MM.1S (cell line): ENCODE measurements around the gene DBNDD2.

ENCODE experiments used
- EZH2 ChIP-seq: fragments of 300-600 bp; sonication (generic); optimal IDR thresholded peaks from 2 replicates; pipeline ENCODE3; 2017; ENCODE audit warnings: low read depth, mild to moderate bottlenecking, antibody characterized with exemption, low read length, mixed read lengths
- TF ChIP-seq, protein P1 (sequence below): fragments of 300-600 bp; sonication (generic); IDR thresholded peaks from 2 replicates; pipeline ENCODE4 v1.5.1; 2016; ENCODE audit warnings: antibody characterized with exemption, low read length, mixed read lengths

DNA sequence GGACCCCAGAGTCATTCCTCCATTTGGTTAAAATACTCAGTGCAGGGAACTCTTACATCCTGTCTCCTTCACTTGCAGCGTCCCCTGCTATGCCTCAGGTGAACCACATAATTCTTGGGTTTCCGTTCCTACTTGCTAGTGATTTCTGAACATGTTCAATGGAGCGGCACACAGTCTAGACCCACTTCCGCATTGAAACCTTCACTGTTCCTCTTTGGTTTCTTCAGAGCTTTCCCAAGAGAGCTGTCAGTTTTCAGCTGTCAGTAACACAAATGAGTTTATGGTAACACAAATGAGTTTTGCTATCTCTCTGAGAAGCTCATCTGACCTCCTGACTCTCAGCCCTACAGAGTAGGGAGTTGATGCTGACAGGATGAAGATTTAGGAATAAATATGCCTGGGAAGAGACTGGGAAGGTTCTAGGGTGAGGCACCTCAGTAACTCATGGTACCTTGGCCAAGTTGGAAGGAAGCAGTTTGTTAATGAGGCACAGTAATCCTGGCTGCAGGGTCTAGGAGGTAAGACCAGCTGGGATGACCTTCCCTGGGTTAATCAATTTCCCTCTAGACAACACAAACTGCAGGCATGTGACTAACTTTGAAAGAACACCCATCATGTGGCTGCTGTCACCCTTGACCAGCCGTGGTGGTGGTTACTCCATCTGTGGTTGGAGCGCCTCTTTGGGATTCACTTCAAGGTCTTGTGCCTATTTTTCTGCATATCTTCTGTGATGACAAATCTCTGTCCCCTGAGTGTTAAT, 39.7 kb upstream of the DBNDD2 start:
- TF ChIP-seq, protein P1, sequence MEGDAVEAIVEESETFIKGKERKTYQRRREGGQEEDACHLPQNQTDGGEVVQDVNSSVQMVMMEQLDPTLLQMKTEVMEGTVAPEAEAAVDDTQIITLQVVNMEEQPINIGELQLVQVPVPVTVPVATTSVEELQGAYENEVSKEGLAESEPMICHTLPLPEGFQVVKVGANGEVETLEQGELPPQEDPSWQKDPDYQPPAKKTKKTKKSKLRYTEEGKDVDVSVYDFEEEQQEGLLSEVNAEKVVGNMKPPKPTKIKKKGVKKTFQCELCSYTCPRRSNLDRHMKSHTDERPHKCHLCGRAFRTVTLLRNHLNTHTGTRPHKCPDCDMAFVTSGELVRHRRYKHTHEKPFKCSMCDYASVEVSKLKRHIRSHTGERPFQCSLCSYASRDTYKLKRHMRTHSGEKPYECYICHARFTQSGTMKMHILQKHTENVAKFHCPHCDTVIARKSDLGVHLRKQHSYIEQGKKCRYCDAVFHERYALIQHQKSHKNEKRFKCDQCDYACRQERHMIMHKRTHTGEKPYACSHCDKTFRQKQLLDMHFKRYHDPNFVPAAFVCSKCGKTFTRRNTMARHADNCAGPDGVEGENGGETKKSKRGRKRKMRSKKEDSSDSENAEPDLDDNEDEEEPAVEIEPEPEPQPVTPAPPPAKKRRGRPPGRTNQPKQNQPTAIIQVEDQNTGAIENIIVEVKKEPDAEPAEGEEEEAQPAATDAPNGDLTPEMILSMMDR: 0 out of 2 replicates have a peak, but pooled peaks have one; percentile 12
- TF ChIP-seq EZH2: no peak
